Large intestine (tissue), 3 donors: ENCODE data around the gene FYB2. TPM values are rescaled to one million over a fixed set of nuclear protein-coding genes. Genes with fewer than 3 reads are reported as not detected.

Experiments used
- DNase-seq, 2 donors: peaks; one replicate each; pipeline versions ENCODE4 v3.0.0 to v3.0.0-alpha.2; 2013
- H3K27ac ChIP-seq: one replicate; pipeline ENCODE4 v1.5.1; 2013; ENCODE audit warnings: low read length
- H3K27me3 ChIP-seq: 2 replicates; pipeline ENCODE4 v1.6.1; 2013; ENCODE audit warnings: low read length; ENCODE audit not compliant: control insufficient read depth, insufficient read depth
- H3K36me3 ChIP-seq: 2 replicates; pipeline ENCODE4 v1.6.1; 2013; ENCODE audit warnings: low read length; ENCODE audit not compliant: control insufficient read depth, insufficient read depth
- H3K4me1 ChIP-seq: one replicate; pipeline ENCODE4 v1.6.1; 2013; ENCODE audit warnings: low read length; ENCODE audit not compliant: control insufficient read depth, insufficient read depth
- H3K4me3 ChIP-seq: one replicate; pipeline ENCODE4 v1.5.1; 2013; ENCODE audit warnings: low read length
- H3K9me3 ChIP-seq: one replicate; pipeline ENCODE4 v1.6.1; 2013; ENCODE audit warnings: mild to moderate bottlenecking, low read depth, low read length, moderate library complexity; ENCODE audit not compliant: control insufficient read depth
- WGBS: methylation state at CpG from one replicate; pipeline ENCODE4 v1.1.5; 2013; ENCODE audit warnings: low lambda C conversion rate; ENCODE audit not compliant: insufficient coverage; 5-methylcytosine and 5-hydroxymethylcytosine counted together
- polyA plus RNA-seq: library from polyadenylated mRNA; unstranded; fragments of 120-200 nt; gene quantifications from one replicate; pipeline ENCODE4 v1.2.1, GENCODE V29; 2013

FYB2 gene
- polyA plus RNA-seq, 1 donor = 10.8 TPM

DNA sequence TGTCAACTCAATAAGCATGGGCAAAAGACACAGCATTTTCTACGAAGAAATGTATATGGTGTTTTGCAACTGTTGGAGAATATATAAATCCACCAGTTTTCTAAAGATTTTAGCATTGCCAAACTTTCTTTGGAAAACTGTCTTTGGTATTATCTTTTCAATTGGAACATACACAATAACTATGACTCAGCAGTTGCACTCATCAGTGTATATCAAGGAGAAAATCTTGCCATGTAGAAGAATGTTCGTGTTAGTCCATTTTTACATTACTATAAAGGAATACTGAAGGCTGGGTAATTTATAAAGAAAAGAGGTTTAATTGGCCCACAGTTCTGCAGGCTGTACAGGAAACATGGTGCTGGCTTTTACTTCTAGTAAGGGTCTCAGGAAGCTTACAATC lies 133.0 kb downstream of the FYB2 start:
- H3K4me3 ChIP-seq = no peak overlapping the region
- WGBS = 100% methylated on average over 1 of the region's 2 CpGs
- H3K4me1 ChIP-seq = no peaks in the 10 kb centered on the region
- no peak for DNase-seq
- no peaks in the 10 kb centered on the region for H3K36me3 ChIP-seq
- no peaks in the 10 kb centered on the region for H3K27me3 ChIP-seq
- H3K27ac ChIP-seq = no peak overlapping the region
- H3K9me3 ChIP-seq = no peaks in the 10 kb centered on the region

DNA sequence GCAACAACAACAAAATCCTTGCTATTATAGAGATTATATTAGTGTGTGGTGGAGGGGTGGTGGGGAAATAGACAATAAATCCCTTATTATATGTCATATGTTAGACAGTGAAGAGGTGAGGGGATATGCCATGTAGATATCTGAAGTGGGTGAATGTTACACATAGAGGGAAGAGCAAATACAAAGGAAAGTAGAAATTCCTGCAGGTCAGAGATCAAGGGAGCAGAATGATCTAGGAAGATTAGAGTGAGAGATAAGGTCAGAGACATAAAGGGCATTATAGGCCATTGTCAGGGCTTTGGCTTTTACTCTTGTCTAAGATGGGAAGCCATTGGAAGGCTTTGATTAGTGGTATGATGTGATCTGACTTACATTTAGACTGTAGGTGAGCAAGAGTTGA lies 135.6 kb downstream of the FYB2 start:
- H3K4me1 ChIP-seq = no peaks in the 10 kb centered on the region
- no peak for DNase-seq
- H3K27me3 ChIP-seq = no peaks in the 10 kb centered on the region

DNA sequence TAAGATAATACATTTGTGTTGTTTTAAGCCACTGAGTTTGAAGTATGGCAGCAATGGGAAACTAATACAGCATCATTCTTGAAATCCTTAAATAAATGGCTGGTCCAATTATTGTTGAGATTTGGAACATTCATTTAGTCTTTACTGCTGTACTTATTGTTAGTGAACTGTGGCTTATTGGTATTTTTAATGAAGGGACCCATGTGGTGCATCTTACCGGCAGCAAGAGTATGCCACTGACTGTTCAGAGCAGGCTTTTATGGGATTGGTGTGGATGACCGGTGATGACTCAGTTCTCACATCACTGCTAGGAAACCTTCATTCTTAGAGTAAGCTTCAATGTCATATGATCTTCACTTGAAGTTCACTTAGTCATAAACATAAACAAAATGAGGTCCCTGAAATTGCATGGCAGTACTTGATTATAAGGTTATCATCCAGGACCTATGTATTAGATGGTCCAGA lies 142.6 kb downstream of the FYB2 start:
- no peaks in the 10 kb centered on the region for H3K4me1 ChIP-seq
- no peak overlapping the region for H3K27ac ChIP-seq
- WGBS = no CpG with 5 or more reads among the region's 2 CpGs
- no peak for DNase-seq
- no peaks in the 10 kb centered on the region for H3K36me3 ChIP-seq
- H3K9me3 ChIP-seq = no peaks in the 10 kb centered on the region
- no peak overlapping the region for H3K4me3 ChIP-seq
- no peaks in the 10 kb centered on the region for H3K27me3 ChIP-seq

More for the DNA sequence above, 135.6 kb downstream of the FYB2 start:
- H3K9me3 ChIP-seq = no peaks in the 10 kb centered on the region
- no peaks in the 10 kb centered on the region for H3K36me3 ChIP-seq
- no peak overlapping the region for H3K27ac ChIP-seq
- no peak overlapping the region for H3K4me3 ChIP-seq

DNA sequence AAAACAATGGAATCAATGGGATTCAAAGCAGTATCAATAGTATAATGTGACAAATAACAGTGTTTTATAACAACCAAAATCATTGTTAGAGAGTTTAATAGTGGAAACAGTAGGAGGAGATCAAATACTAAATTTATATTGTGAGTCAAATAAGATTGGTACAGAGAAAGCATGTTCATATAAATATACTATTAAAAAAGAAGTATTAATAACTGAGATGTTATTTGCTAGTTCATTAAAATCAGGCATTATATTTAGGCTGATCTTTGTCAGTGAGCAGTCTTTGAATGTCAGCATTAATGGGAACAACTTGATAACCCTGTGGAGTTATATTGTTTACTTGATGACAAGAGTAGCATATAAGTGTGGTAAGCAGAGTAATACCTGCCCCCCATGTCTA lies 143.4 kb downstream of the FYB2 start:
- H3K36me3 ChIP-seq = no peaks in the 10 kb centered on the region
- no peak for DNase-seq
- H3K9me3 ChIP-seq = no peaks in the 10 kb centered on the region

DNA sequence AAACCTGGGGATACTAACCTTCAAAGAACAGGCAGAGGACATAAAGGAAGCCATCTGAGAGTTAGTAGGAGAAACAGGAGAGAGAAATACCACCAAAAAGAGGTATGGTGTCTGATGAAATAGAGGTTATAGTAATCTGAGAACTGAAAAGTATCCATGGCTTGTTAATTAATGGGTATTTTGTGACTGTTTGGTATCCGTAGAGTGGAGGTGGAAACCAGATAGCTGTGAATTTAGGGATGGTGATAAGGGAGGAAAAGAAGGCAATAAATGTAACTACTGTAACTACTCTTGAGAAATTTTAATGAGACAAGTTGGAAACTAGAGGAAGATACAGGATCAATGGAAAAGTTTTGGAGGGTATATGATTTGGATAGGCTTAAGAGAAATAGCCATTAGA lies 146.6 kb downstream of the FYB2 start:
- H3K36me3 ChIP-seq = no peaks in the 10 kb centered on the region
- H3K27ac ChIP-seq = no peak overlapping the region
- H3K9me3 ChIP-seq = no peaks in the 10 kb centered on the region
- WGBS = 0% methylated on average over 1 of the region's 1 CpG
- DNase-seq = no peak
- H3K4me1 ChIP-seq = no peaks in the 10 kb centered on the region
- no peak overlapping the region for H3K4me3 ChIP-seq
- H3K27me3 ChIP-seq = no peaks in the 10 kb centered on the region

More for the DNA sequence above, 143.4 kb downstream of the FYB2 start:
- H3K27me3 ChIP-seq = no peaks in the 10 kb centered on the region
- no peaks in the 10 kb centered on the region for H3K4me1 ChIP-seq
- no peak overlapping the region for H3K27ac ChIP-seq
- H3K4me3 ChIP-seq = no peak overlapping the region

DNA sequence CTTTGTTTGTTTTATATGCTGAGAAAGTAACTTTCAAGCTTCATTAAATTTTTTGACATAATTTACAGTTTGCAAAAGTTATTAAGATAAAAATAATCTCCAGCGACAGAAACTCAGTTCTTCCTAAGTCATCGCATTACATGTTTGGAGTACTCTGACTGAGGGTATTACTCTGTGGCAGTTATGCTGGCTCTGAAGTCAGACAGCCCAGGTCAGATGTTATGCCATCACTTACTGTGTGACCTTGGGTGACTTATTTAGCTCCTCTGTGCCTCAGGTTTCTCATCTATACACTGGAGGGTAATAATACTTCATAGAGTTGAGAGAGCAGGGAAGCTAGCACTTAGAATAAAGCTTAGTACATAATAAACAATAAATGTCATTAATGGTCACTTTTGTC lies 147.7 kb downstream of the FYB2 start:
- DNase-seq = no peak
- H3K27me3 ChIP-seq = no peaks in the 10 kb centered on the region
- H3K27ac ChIP-seq = no peak overlapping the region
- 100% methylated on average over 1 of the region's 2 CpGs for WGBS
- no peaks in the 10 kb centered on the region for H3K36me3 ChIP-seq
- no peak overlapping the region for H3K4me3 ChIP-seq
- no peaks in the 10 kb centered on the region for H3K9me3 ChIP-seq
- H3K4me1 ChIP-seq = no peaks in the 10 kb centered on the region

DNA sequence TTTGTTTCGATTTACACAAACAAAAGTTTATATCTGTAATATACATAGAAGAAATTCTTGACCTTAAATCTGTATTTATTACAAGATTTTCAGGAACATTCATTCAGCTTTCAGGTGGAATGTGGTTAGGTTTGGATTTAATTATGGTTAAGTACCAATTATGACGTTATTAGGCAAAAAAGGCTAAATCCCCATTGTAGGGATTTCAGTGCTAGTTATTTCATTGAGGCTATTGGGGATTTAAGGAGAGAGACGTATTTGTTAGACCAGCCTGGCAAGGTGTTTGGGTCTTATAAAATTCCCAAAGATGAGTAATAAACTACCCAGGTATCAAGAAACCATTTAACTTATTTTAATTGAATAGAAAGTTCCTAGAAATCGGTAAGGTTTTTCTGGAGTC lies 148.1 kb downstream of the FYB2 start:
- no peaks in the 10 kb centered on the region for H3K27me3 ChIP-seq
- 100% methylated on average over 1 of the region's 4 CpGs for WGBS
- H3K4me1 ChIP-seq = no peaks in the 10 kb centered on the region
- no peaks in the 10 kb centered on the region for H3K36me3 ChIP-seq
- H3K27ac ChIP-seq = no peak overlapping the region
- no peaks in the 10 kb centered on the region for H3K9me3 ChIP-seq
- no peak for DNase-seq
- no peak overlapping the region for H3K4me3 ChIP-seq

DNA sequence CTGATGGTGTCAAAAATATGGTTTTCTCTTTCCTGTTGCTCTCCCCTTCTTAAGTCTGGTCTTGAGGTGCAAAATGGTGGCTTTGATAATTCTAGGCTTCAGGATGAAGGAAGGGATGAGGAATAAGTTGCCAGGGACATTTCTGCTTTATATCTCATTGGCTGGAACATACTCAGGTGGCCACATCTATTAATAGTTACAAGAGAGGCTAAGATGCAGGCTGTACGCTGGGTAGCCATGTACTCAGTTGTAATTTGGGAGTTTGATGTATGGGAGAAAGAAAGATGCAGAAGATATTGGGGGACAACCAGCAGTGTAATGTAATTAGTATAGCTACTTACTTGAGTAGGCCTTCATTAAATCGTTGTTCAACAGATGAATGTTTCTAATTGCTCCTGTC lies 148.9 kb downstream of the FYB2 start:
- no peaks in the 10 kb centered on the region for H3K9me3 ChIP-seq
- no peak for DNase-seq
- no peaks in the 10 kb centered on the region for H3K27me3 ChIP-seq
- no peak overlapping the region for H3K27ac ChIP-seq
- H3K36me3 ChIP-seq = no peaks in the 10 kb centered on the region
- H3K4me3 ChIP-seq = no peak overlapping the region
- 100% methylated on average over 1 of the region's 2 CpGs for WGBS
- no peaks in the 10 kb centered on the region for H3K4me1 ChIP-seq

Other genes with a start within 250 kb of the FYB2 start
- 74.8 TPM for gene PLPP3, start 239.8 kb downstream of the FYB2 start, polyA plus RNA-seq
- 5.3 TPM for gene PRKAA2, start 174.1 kb downstream of the FYB2 start, polyA plus RNA-seq
- gene C8A, start 35.4 kb upstream of the FYB2 start, polyA plus RNA-seq = 0.34 TPM
- gene C8B, start 146.6 kb upstream of the FYB2 start, polyA plus RNA-seq = 0.06 TPM